Parathyroid adenoma (tissue), 2 donors: ENCODE results near the gene MAFF.

ENCODE experiments used
- H2AFZ ChIP-seq: fragments of 300-600 bp; sonication (generic); one replicate; pipeline ENCODE4 v1.7.0; 2017; ENCODE audit warnings: antibody characterized with exemption, mild to moderate bottlenecking
- H3K27ac ChIP-seq: fragments of 300-600 bp; sonication (generic); one replicate; pipeline ENCODE4 v1.7.0; 2017
- H3K27me3 ChIP-seq: fragments of 300-600 bp; sonication (generic); one replicate; pipeline ENCODE4 v1.7.0; 2017; ENCODE audit warnings: low read length; ENCODE audit not compliant: control insufficient read depth, insufficient read depth
- H3K36me3 ChIP-seq: fragments of 300-600 bp; sonication (generic); one replicate; pipeline ENCODE4 v1.7.0; 2017; ENCODE audit warnings: low read length; ENCODE audit not compliant: control insufficient read depth, insufficient read depth
- H3K4me1 ChIP-seq: fragments of 300-600 bp; sonication (generic); one replicate; pipeline ENCODE4 v1.7.0; 2017; ENCODE audit warnings: control low read depth
- H3K4me2 ChIP-seq: fragments of 300-600 bp; sonication (generic); one replicate; pipeline ENCODE4 v1.7.0; 2017; ENCODE audit warnings: low read length
- H3K4me3 ChIP-seq: fragments of 300-600 bp; sonication (generic); one replicate; pipeline ENCODE4 v1.7.0; 2017; ENCODE audit warnings: low read depth, low read length
- H3K79me2 ChIP-seq: fragments of 300-600 bp; sonication (generic); one replicate; pipeline ENCODE4 v1.7.0; 2017; ENCODE audit warnings: control low read depth
- H3K9ac ChIP-seq: fragments of 300-600 bp; sonication (generic); one replicate; pipeline ENCODE4 v1.7.0; 2017; ENCODE audit warnings: mild to moderate bottlenecking
- H3K9me3 ChIP-seq: fragments of 300-600 bp; sonication (generic); one replicate; pipeline ENCODE4 v1.7.0; 2017; ENCODE audit warnings: low read length; ENCODE audit not compliant: control insufficient read depth
- TF ChIP-seq, protein P1 (sequence below): fragments of 300-600 bp; sonication (generic); IDR thresholded peaks from one replicate; pipeline ENCODE4 v1.7.0; 2017; ENCODE audit warnings: antibody characterized with exemption, mild to moderate bottlenecking
- donor health status: primary hyperparathyroidism.

The MAFF gene

DNA sequence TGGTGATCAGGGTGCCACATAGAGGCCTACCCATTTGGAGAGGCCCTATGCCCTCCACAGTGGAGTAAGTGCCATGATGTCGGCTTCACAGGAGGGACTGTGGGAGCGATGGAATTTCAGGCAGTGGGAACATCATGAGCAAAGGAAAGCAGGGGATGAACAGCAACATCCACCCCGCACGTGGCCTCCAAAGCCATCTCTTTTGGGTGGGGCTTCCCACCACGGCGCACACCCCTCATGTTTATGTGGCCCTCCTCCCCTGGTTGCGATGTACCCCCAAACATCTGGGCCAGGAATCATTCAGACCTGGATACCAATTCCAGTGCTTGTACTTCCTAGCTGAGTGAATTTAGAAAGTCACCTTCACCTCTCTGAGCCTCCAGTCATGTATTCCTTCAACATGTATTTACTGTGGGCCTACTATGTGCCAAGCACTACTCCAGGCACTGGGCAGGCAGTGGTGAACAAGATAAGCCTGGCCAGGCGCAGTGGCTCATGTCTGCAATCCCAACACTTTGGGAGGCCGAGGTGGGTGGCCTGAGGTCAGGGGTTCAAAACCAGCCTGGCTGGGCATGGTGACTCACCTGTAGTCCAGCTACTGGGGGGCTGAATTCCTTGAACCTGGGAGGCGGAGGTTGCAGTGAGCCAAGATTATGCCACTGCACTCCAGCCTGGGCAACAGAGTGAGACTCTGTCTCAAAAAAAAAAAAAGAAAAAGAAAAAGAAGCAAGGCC lies 1.8 kb upstream of the MAFF start:
- no peaks in the 10 kb centered on the region for H3K36me3 ChIP-seq
- H3K27ac ChIP-seq: no peak overlapping the region
- no peak overlapping the region for H3K9ac ChIP-seq
- H3K9me3 ChIP-seq: no peaks in the 10 kb centered on the region
- no peaks in the 10 kb centered on the region for H3K27me3 ChIP-seq
- no peaks in the 10 kb centered on the region for H3K4me1 ChIP-seq
- TF ChIP-seq, protein P1, sequence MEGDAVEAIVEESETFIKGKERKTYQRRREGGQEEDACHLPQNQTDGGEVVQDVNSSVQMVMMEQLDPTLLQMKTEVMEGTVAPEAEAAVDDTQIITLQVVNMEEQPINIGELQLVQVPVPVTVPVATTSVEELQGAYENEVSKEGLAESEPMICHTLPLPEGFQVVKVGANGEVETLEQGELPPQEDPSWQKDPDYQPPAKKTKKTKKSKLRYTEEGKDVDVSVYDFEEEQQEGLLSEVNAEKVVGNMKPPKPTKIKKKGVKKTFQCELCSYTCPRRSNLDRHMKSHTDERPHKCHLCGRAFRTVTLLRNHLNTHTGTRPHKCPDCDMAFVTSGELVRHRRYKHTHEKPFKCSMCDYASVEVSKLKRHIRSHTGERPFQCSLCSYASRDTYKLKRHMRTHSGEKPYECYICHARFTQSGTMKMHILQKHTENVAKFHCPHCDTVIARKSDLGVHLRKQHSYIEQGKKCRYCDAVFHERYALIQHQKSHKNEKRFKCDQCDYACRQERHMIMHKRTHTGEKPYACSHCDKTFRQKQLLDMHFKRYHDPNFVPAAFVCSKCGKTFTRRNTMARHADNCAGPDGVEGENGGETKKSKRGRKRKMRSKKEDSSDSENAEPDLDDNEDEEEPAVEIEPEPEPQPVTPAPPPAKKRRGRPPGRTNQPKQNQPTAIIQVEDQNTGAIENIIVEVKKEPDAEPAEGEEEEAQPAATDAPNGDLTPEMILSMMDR: no peak
- no peak overlapping the region for H3K4me2 ChIP-seq
- H3K4me3 ChIP-seq: no peak overlapping the region
- H3K79me2 ChIP-seq: no peaks in the 10 kb centered on the region
- no peak overlapping the region for H2AFZ ChIP-seq

DNA sequence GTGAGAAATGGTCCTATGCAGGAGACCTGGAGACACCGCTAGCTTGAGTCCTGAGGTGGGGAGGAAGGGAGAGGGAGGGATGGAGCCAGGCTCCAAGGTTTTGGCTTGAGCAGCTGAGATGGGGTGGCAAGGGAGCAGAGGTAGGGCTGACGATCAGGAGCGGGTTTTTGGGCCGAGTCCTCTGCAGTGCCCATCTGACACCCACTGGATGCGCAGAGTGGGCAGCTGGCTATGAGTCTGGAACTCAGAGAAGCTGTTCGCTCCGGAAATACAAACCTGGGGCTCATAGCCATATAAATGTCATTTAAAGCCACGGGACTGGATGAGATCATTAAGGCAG lies 453 bp upstream of the MAFF start:
- Histone ChIP-seq H2AFZ (peak overlapping the region; percentile 73), H3K4me2 (peak overlapping the region; percentile 54), H3K9ac (no peak overlapping the region), H3K36me3 (no peaks in the 10 kb centered on the region), H3K27ac (peak overlapping the region; percentile 88), H3K4me1 (no peaks in the 10 kb centered on the region), H3K9me3 (no peaks in the 10 kb centered on the region), H3K4me3 (no peak overlapping the region), H3K79me2 (no peaks in the 10 kb centered on the region), H3K27me3 (no peaks in the 10 kb centered on the region)
- TF ChIP-seq, protein P1: no peak

DNA sequence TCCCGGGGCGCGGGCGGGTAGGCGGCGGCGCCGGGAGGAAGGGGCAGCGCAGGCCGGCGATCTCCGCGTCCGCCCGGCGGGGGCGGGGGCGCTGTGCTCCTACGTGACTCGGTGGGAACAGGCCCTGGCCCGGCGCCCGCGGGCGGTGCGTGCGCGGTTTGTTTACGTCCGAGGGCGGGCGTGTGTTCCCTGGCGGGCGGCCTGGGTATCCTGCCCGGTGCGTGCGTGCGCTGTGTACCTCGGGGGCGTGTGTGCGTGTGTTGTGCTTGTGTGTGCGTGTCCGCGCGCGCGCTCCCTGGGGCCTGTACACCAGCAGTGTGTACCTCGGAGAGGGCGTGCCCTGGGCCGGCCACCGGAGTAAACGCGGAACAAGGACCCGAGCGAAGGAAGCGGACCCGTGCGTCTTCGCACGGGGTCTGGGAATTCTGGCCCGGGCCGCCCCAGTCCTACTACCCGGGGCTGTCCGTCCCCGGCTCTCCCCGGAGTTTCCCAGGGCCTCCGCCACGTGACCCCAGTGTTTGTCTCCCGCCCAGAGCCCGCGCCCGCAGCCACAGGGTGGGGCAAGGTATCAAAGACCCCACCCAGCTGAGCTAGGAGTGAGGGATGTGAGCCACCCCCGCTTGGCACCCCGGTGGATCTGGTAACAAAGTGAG lies 769 bp downstream of the MAFF start:
- H3K9me3 ChIP-seq: no peaks in the 10 kb centered on the region
- H3K27ac ChIP-seq: peak overlapping the region; percentile 88
- H3K9ac ChIP-seq: no peak overlapping the region
- H2AFZ ChIP-seq: peak overlapping the region; percentile 76
- H3K79me2 ChIP-seq: no peaks in the 10 kb centered on the region
- H3K27me3 ChIP-seq: no peaks in the 10 kb centered on the region
- H3K4me3 ChIP-seq: peak overlapping the region; percentile 64
- no peaks in the 10 kb centered on the region for H3K36me3 ChIP-seq
- H3K4me2 ChIP-seq: peak overlapping the region; percentile 99
- H3K4me1 ChIP-seq: no peaks in the 10 kb centered on the region
- TF ChIP-seq, protein P1: no peak

DNA sequence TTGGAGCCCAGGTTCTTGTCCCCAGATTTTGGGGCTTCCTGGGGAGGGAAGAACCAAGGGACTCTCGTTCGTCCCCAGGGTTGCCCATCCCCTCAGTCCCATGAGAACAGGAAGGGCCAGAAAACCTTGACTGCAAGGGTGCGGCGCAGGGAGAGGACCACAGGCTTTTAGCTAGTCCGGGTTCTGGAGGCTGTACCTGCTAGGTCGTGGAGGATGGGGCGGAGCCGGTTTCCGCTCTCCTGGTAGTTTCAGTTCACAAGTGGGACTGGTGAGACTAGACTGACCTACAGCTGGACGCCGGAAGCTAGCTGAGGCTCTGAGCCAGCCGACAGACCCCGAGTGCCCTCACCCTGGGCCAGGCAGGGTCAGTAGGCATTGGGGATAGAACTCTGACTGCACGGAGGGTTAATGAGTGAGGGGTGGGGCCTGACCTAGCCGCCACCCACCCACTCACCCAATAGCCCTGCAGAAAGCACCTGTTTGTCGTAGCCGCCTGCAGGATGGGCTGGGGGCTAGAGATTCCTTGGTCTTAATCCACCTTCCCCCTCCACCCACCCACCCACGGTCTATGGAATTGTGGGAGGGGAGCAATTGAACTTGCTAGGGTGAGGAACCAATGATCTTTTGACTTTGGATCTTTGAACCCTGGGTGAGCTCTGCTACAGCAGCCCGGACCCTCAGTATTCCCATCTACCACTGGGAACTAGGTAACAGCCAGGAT lies 1.5 kb downstream of the MAFF start:
- H3K4me2 ChIP-seq: peak overlapping the region; percentile 99
- H3K9me3 ChIP-seq: no peaks in the 10 kb centered on the region
- no peaks in the 10 kb centered on the region for H3K36me3 ChIP-seq
- H3K79me2 ChIP-seq: no peaks in the 10 kb centered on the region
- peak overlapping the region; percentile 64 for H3K4me3 ChIP-seq
- TF ChIP-seq, protein P1: no peak
- peak overlapping the region; percentile 76 for H2AFZ ChIP-seq
- H3K27ac ChIP-seq: peak overlapping the region; percentile 88
- no peaks in the 10 kb centered on the region for H3K27me3 ChIP-seq
- no peak overlapping the region for H3K9ac ChIP-seq
- H3K4me1 ChIP-seq: no peaks in the 10 kb centered on the region
